HG02981 (cell line): Measurements from ENCODE around the gene FRMD4A.

Experiments used
- ATAC-seq: cut with Tn5 transposase; IDR thresholded peaks from one replicate; pipeline ENCODE4 v1.9.1; 2021; ENCODE audit warnings: mild to moderate bottlenecking, moderate library complexity; ENCODE audit not compliant: unreplicated experiment

FRMD4A gene

GRCh38 chr10:13994932-13995331 is 335.8 kb downstream of the FRMD4A start:
- ATAC-seq, result no peak

DNA sequence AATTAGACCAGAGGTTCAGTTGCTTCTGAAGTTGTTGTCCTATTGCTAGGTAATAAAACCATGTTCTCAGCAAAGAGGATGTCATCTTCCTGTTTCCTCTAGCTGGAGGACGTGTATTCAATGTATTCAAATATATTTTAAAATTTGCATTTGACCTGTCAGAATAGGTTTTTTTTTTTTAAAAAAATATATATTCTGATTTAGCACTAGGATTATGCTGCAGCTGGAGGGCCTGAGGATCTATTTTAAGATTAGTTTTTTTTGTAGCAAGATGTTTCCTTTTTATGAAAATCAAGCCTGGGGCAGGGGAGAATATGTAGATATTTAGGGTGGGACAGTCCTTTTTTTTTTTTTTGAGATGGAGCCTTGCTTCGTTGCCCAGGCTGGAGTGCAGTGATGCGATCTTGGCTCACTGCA is 337.0 kb downstream of the FRMD4A start:
- no peak for ATAC-seq

DNA sequence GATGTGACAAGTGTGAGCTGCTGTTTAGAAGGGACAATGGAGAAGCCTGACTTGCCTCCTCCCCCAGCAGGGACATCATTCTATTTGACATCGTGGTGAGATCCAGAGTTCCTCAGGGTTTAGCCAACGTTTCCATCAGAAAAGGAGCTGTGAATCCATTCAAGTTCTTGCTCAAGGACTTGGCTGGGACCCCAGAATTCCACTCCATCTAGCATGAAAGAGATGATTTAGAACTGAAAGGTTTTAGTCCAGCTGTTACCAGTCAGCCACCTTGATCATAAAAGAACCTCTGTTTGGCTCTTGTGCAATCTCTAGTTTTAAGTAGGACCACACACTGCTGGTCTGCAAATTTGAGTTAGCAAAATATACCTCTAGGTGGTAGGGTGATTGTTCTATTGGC is 337.6 kb downstream of the FRMD4A start:
- no peak for ATAC-seq

GRCh38 chr10:13991353-13991752 is 339.4 kb downstream of the FRMD4A start:
- no peak for ATAC-seq

DNA sequence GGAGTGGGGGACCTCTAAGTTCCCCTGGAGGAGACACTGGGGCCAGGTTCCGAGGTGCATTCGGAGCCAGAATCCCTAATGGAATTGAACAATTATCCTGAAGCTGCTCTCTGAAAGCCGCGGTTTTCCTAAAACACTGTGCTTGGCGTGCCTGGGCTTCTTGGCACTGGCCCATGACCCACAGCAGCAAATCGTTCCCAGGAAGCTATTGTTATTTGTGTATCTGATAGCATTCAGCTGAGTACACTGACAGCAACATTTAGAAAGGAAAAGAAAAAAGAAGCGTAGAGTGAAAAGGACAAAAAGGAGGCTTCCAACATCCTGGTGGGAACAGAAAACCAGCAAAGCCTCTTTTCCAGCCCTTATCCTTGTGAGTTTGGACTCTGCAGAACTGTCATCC is 339.8 kb downstream of the FRMD4A start:
- ATAC-seq, result no peak

DNA sequence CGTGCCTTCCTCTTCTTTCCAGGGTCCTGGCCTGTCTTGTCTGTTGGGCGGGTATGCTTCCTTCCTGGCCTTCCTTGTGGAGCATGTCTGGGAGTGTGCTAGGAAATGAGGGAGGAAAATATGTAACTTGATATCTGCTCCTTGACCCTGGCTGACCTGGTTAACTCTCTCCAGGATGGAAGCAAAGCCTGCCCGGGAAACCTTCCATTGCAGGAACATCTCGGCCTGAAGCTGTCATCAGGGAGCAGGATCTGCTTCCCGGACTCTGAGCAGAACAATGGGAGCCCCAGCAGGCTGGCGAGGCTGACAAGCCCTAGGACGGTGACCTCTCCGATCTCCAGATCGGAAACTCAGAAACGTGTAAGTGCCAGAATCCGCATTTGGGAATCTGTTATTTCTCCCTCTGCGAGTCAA is 340.3 kb downstream of the FRMD4A start:
- ATAC-seq, result no peak

GRCh38 chr10:13989616-13990015 is 341.1 kb downstream of the FRMD4A start:
- ATAC-seq, result no peak

- no peak for ATAC-seq
Measured at GRCh38 chr10:13987446-13987845, 343.3 kb downstream of the FRMD4A start.

DNA sequence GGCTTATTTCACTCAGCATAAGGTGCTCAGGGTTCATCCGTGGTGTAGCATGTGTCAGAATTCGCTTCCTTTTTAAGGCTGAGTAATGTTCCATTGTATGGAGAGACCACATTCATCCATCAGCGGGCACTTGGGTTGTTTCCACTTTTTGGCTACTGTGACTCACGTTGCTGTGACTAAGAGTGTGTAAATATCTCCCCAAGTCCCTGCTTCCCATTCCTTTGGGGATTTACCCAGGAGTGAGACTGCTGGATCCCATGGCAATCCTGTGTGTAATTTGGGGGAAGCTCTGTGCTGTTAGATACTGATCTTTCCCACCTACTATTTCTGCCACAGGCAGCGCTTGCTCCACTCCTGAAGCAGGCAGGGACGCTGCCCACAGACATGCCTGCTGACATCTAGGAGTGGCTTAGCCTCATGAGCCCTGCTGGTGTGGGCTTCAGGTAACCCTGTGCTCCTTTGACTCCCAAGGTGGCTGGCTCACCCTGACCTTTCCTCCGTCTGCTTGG is 346.0 kb downstream of the FRMD4A start:
- ATAC-seq, result no peak

DNA sequence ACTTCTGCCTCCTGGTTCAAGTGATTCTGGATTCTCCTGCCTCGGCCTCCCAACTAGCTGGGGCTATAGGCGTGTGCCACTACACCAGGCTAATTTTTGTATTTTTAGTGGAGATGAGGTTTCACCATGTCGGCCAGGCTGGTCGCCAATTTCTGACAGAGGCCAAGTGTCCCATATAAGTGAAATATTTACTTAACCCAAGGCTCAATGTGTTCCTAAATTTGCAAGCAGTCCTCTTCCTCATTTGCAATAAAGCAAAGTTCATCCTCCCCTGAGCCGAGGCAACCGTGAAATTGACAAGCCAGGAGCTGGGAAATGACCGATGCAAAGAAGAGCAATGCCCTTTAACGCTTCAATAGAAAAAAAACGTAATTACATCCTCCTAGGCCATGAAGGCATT is 347.7 kb downstream of the FRMD4A start:
- no peak for ATAC-seq

GRCh38 chr10:13978533-13979115 is 352.1 kb downstream of the FRMD4A start:
- ATAC-seq, result no peak

DNA sequence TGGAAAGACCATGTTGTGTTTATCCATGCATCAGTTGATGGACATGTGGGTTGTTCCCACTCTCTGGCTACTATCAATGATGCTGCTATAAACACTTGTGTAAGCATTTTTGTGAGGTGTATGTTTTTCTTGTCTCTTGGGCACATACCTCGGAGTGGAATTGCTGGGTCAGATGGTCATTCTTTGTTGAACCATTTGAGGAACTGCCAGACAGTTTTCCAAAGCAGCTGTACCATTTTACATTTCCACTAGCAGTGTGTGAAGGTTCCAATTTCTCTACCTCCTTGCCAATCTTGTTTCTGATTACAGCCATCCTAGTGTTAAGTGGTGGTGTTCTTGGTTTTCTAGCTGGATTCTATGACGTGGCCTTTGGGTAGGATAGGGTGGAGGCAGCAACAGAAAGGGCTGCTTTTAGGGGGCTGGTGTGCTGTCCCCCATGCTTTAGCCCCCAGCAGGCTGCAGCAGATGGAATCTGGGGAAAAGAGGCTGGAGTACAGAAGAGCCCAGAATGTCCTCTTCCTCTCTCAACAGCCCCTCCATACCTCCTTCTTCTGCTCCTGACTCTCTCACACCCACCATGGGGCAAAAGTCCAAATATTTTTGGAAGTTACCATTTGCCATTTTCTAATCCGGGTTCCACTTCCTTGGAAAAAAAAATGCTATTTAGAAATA is 352.7 kb downstream of the FRMD4A start:
- no peak for ATAC-seq

DNA sequence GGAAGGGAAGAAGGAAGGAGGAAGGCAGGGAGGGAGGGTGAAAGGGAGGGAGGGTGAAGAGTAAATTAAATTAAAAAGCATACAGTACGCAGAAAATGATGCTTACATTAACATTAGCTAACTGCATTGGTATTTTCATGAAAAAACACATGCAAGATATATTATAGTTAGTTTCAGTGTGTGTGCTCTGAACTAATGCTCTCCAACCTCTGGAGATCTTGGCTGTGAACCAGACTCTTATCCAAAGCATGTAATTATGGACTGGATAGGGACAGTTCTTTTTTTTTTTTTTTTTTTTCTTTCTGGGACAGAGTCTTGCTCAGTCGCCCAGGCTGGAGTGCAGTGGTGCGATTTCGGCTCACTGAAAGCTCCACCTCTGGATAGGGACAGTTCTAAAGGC is 357.0 kb downstream of the FRMD4A start:
- no peak for ATAC-seq

GRCh38 chr10:13972609-13973008 is 358.1 kb downstream of the FRMD4A start:
- no peak for ATAC-seq

DNA sequence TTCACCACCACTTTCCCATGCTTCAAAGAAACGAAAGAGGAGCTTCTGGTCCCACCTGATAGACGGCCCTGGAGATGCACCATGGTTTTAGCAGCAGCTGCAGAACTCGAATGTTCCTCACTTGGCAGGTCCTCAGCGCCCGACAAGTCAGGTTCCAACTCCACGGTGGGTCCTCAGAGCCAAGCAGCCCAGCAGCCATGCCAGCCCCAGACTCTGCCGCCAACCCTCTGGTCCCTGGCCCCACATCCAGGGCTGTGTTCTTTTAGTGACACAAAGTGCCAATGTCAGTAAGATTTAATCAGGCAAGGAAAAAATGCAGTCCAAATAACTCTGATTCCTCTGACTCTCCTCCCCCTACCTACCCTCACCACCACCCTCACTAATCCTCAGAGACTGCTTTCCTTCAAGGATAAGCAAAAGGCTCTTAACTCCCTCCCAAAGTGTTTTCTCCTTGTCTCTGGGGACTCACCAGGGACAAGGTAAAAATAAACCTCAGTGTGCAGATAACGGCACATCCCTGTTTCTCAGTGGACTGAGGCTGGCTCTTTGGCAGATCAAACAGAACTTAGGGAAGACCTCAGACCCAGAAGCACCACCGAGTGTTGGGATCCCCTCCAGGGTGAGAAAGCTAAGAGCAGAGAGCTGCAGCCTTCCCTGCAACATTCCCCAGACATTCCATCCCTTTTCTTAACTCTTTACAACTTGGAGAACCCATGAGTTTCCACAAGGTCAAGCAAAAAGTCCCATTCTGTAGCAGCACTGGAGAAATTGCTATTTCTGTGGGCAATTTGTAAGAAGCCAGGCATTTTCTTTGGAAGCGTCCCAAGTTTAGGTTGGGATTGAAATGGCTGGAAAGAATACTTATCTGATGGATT is 358.9 kb downstream of the FRMD4A start:
- no peak for ATAC-seq

DNA sequence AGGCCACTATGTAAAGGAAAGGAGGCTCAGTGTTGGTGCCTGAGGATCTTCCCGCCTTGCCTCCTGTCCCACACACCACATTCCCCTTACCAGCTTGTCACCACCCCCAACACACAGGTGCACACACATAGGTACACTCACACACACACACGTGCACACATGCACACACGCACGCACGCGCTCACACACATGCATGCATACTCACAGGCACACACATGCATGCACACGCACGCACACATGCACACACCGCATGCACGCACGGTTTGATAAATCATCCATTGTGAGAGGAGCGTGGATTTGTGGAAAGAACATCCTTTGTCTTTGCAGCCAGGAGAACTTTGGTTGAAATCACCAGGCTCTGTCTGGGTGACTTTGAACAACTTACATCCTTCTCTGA is 359.8 kb downstream of the FRMD4A start:
- no peak for ATAC-seq

DNA sequence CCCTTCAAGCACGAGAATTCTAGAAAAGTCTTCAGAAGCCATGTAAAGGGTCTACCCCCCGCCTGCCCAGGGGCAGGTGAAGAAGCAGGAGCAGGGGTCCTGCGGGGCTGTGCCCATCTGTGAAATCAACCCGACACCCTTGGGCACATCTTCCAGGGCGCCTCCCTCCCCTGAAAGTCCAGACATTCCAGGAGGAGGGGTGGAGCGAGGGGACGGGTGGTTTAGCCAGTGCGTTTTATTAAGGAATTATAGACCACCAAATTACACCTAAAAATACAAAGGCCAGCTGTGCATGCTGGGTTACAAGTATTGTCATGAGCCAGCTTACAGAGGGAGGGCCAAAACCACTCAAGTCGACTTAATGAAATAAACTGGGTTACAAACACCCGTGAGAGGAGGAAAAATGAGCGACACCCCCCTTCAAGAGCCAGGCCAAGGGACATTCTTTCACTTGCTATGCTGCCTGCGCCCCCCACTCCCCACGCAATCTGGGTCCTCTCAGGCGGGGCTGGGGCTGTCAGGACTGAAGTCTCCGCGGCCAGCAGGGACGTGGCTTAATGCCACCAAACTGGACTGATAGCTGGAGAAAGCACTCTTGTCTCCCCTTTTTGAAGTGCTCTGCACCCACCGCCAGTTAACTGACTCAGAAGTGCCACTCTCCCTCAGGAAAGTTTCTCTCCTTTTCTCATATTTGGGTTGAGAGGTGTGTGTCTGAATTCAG is 360.3 kb downstream of the FRMD4A start:
- no peak for ATAC-seq

DNA sequence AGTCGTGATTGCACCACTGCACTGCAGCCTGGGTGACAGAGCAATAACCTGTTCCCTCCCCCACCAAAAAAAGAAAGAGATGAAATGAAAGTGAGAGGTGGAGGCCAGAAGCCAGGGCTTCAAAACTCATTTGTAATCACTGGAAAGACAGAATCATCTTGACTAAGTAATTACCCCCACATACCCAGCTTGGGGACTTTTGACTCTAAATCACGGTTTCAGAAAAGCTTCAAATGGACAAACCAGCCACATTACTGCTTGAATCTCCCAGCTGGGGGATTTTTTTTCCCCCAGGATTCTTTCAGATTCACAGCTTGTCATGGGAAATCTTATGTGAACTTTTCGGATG is 361.0 kb downstream of the FRMD4A start:
- no peak for ATAC-seq

DNA sequence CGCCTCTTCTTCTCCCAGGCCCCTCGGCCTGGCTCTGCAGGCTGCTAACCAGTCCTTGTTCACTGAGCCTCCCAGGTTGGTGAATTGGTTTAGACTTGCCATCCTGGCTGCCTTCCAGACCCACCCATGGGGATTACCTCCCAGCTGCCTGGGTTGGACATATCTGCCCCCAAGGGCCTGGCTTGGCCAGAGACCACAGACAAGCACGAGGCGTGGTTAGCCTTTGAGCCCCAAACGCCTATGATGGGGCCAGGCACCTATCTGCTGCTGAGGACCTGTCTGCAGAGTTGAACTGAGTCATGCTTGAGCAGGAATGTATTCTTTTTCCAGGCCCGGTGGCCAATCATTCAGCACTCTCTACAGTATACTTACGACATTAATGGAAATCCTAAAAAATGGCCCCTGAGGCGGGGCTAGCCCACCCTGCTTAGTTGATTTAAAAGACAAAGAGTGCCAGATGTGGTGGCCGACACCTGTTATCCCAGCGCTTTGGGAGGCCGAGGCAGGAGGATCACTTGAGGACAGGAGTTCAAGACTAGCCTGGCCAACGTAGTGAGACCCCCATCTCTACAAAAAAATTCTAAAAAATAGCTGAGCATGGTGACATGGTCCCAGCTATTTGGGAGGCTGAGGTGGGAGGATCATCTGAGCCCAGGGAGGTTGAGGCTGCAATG is 361.5 kb downstream of the FRMD4A start:
- ATAC-seq, result no peak

GRCh38 chr10:13961853-13962252 is 368.9 kb downstream of the FRMD4A start:
- no peak for ATAC-seq

GRCh38 chr10:13961097-13961496 is 369.6 kb downstream of the FRMD4A start:
- no peak for ATAC-seq
